Effector memory CD4-positive, alpha-beta T cell (primary cell): ENCODE measurements around the gene TENM4.
"Not testable (repeated sequence)": the region's sequence is repeated elsewhere in the genome, so short reads cannot be mapped to it uniquely, and the experiment has no call there.

ENCODE experiments used
- DNase-seq, 3 donors: peaks; one replicate each; pipeline ENCODE4 v3.0.0-alpha.2; 2020
- H3K27ac ChIP-seq: 2 replicates; pipeline ENCODE4 v1.7.0; 2013; ENCODE audit warnings: mild to moderate bottlenecking, low read length, moderate library complexity; ENCODE audit not compliant: insufficient read depth, poor library complexity, severe bottlenecking
- H3K27me3 ChIP-seq: replicated peaks from 2 replicates; pipeline ENCODE4 v1.7.0; 2013; ENCODE audit warnings: mild to moderate bottlenecking, low read length; ENCODE audit not compliant: insufficient read depth, control insufficient read depth, poor library complexity, severe bottlenecking
- H3K36me3 ChIP-seq: 2 replicates; pipeline ENCODE4 v1.7.0; 2013; ENCODE audit warnings: mild to moderate bottlenecking, low read length, moderate library complexity; ENCODE audit not compliant: control insufficient read depth, insufficient read depth
- H3K4me1 ChIP-seq: 2 replicates; pipeline ENCODE4 v1.7.0; 2013; ENCODE audit warnings: low read length, mild to moderate bottlenecking; ENCODE audit not compliant: control insufficient read depth, insufficient read depth, poor library complexity, severe bottlenecking
- H3K4me3 ChIP-seq: 2 replicates; pipeline ENCODE4 v1.7.0; 2013; ENCODE audit warnings: low read length, low read depth, mild to moderate bottlenecking; ENCODE audit not compliant: insufficient read depth, poor library complexity, severe bottlenecking
- H3K9me3 ChIP-seq: 2 replicates; pipeline ENCODE4 v1.7.0; 2013; ENCODE audit warnings: mild to moderate bottlenecking, low read length, moderate library complexity; ENCODE audit not compliant: control insufficient read depth

The TENM4 gene

DNA sequence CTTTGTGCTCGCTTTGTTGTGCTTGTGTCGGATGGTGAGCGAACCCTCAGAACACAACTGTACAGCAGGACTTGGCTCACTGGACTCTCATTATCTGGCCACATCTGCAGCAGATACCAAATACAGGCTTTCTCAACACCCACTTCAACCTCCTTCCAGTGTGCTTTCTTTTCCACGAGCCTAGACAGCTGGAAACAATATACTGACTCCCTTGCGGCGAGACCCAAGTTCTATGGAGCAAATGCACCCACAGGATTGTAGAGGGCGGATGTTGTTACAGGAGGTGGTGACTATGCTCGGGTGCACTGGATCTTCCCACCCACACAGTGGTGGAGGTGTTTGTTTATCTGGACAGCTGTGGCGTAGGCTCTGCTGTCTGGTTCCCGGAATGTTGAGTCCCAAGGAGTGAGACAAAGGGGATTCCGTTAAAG is 204.3 kb downstream of the TENM4 start:
- H3K4me1 ChIP-seq: no peaks in the 10 kb centered on the region
- no peaks in the 10 kb centered on the region for H3K27me3 ChIP-seq
- H3K4me3 ChIP-seq: no peak overlapping the region
- H3K9me3 ChIP-seq: no peaks in the 10 kb centered on the region
- H3K36me3 ChIP-seq: no peaks in the 10 kb centered on the region
- H3K27ac ChIP-seq: no peak overlapping the region
- DNase-seq: no peak

DNA sequence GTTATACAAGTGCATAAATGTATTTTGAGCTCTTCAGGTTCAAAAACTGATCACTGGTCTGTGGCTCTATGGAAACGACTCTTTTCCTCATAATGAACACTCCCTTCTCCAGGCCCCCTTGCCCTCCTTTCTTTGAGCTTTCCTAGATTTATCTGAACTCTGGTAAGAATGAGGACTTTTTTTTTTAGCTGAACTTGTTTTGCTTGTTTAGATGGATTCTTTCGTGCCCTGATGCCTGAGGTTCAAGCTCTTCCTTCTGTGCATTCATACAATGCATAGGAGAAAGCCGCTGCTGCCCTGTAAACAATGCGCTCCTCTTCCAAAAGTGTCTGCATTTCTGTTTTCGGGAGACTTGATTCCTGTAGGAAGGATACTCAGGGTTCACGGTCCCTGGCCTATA is 205.1 kb downstream of the TENM4 start:
- no peaks in the 10 kb centered on the region for H3K27me3 ChIP-seq
- no peaks in the 10 kb centered on the region for H3K36me3 ChIP-seq
- no peaks in the 10 kb centered on the region for H3K9me3 ChIP-seq
- no peak for DNase-seq
- H3K27ac ChIP-seq: no peak overlapping the region
- H3K4me1 ChIP-seq: no peaks in the 10 kb centered on the region
- no peak overlapping the region for H3K4me3 ChIP-seq

DNA sequence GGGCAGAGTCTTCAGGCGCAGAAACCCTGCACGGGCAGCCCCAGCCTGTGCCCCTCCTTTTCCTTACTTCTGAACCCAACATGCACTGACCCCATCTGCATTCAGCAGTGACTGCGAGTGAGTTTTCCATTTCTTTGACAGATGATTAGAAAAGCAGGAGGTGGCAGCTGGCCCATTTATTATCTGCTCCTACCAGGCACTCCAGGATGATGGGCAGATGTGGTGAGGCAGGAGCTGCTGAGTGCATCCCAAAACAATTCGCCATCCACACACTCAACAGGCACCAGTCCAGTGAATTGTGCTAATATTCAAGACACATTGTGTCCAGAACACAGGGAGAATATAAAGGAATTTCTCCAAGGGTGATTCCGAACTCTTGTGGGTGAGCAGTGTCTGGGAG is 208.5 kb downstream of the TENM4 start:
- H3K9me3 ChIP-seq: no peaks in the 10 kb centered on the region
- no peak for DNase-seq
- H3K27me3 ChIP-seq: no peaks in the 10 kb centered on the region
- no peak overlapping the region for H3K4me3 ChIP-seq
- H3K4me1 ChIP-seq: no peaks in the 10 kb centered on the region
- H3K27ac ChIP-seq: no peak overlapping the region
- H3K36me3 ChIP-seq: no peaks in the 10 kb centered on the region

DNA sequence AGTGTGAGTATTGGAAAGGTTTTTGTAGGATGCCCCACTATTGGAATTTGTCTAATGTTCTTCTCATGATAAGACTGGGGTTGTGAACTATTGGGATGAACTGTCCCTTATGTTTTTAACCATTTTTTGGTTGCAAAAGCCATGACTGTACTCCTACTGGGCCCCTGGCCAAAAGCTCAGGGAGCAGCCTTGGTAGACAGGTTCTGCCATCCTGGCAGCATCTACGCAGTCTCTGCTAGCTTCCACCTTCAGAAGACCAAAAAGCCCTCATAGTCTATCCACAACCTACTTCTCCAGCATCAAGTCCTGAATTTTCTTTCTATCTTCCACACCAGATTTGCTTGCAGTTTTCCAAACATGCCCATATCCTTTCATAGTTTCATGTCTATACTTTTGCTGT is 211.8 kb downstream of the TENM4 start:
- no peak overlapping the region for H3K4me3 ChIP-seq
- H3K9me3 ChIP-seq: no peaks in the 10 kb centered on the region
- no peaks in the 10 kb centered on the region for H3K4me1 ChIP-seq
- H3K36me3 ChIP-seq: no peaks in the 10 kb centered on the region
- H3K27me3 ChIP-seq: no peaks in the 10 kb centered on the region
- DNase-seq: no peak
- no peak overlapping the region for H3K27ac ChIP-seq

DNA sequence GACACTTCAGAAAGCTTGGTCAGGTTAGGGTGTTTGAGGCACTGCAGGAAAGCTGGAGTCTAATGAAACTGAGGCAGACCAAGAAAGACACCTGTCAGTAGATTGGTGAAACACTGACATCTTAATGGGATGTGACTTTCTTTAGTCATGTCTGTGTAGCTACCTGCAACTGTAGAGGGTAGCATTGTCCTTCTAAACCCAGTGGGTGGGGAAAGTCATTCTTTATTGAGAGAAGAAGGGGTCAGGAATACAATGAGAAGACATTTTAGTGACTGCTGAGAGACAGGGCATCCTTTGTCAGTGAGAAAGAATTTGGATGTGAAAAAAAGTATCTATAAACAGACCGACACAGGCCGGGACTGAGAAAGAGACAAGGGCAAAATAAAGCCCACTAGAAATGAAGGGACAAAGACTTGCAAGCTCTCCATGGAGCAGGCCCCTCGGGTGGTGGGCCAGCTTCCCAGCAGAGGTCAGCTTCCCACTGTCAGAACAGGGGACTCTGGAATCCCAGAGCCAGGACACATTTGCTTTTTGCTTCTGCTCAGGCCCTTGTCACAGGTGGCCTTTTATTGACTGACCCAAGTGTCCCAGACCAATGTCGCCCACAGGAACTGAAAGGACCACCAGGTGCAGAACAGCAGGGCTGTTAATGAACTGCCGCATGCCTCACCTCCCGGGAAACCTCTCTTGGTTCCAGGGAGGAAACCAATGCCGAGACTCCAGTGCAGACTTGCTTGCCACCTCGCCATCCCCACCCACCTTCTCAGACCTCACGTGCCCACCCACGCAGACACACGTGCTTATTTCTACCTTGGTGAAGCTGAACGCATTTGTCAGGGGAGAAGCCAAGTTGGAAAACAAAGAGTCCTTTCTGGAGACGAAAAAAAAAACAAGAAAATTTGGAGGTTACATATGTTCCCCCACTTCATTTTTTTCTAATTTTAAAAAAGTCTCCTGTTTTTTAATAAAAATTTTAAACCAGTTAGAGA is 212.8 kb downstream of the TENM4 start:
- Histone ChIP-seq H3K9me3 (no peaks in the 10 kb centered on the region), H3K4me3 (no peak overlapping the region), H3K4me1 (no peaks in the 10 kb centered on the region), H3K27ac (no peak overlapping the region), H3K36me3 (no peaks in the 10 kb centered on the region), H3K27me3 (no peaks in the 10 kb centered on the region)
- DNase-seq: no peak

DNA sequence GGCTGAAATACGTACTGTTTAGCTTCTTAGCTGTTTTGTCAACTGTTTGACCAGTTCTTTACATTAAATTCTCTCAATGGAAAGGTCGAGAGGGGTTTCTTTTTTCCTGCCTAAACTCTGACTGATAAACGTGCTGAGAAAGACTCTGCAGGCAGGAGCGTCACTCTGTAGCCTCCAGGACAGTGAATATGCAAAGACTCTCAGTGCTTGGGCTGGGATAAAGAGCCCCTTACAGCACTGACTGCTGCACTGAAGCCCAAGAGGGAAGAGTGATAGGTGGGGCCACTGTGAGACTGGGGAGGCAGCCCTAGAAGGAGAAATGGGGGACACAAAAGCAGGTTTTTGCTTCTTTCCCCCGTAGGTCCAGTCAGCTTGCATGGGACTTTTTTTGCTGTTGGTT is 213.5 kb downstream of the TENM4 start:
- Histone ChIP-seq H3K9me3 (no peaks in the 10 kb centered on the region), H3K36me3 (no peaks in the 10 kb centered on the region)

DNA sequence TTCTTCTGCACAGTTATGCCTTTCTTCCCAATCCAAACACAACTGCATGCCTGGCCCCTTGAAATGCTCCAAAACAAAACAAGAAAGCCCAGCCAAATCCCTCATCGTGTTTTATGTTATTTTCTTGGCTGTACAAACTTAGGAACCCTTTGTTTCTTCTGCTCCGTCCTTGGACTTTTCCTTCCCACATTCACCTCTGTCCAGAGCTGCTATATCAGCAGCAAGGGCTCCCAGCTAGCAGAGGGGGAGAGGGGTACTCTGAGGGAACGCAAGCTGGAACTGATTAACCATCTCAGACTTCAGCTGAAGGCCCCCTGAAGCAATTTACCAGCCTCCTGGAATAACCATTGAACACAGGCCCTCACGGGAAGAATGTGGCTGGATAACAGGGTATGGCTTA is 214.7 kb downstream of the TENM4 start:
- Histone ChIP-seq H3K27ac (no peak overlapping the region), H3K4me1 (no peaks in the 10 kb centered on the region), H3K4me3 (no peak overlapping the region), H3K27me3 (no peaks in the 10 kb centered on the region), H3K9me3 (no peaks in the 10 kb centered on the region), H3K36me3 (no peaks in the 10 kb centered on the region)
- no peak for DNase-seq

More for the DNA sequence above, 213.5 kb downstream of the TENM4 start:
- Histone ChIP-seq H3K4me1 (no peaks in the 10 kb centered on the region), H3K4me3 (no peak overlapping the region), H3K27me3 (no peaks in the 10 kb centered on the region), H3K27ac (no peak overlapping the region)
- no peak for DNase-seq

DNA sequence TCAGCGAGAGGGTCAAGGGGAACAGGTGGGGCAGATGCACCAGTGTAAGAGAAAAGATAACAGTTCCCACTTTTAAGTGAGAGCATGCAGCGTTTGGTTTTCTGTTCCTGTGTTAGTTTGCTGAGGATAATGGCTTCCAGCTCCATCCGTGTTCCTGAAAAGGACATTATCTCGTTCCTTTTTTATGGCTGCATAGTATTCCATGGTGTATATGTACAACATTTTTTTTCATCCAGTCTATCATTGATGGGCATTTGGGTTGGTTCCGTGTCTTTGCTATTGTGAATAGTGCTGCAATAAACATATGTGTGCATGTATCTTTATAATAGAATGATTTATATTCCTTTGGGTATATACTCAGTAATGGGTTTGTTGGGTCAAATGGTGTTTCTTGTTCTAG is 218.7 kb downstream of the TENM4 start:
- H3K27me3 ChIP-seq, H3K36me3 ChIP-seq, H3K4me1 ChIP-seq, H3K4me3 ChIP-seq, DNase-seq, H3K27ac ChIP-seq, H3K9me3 ChIP-seq: not testable (repeated sequence)

DNA sequence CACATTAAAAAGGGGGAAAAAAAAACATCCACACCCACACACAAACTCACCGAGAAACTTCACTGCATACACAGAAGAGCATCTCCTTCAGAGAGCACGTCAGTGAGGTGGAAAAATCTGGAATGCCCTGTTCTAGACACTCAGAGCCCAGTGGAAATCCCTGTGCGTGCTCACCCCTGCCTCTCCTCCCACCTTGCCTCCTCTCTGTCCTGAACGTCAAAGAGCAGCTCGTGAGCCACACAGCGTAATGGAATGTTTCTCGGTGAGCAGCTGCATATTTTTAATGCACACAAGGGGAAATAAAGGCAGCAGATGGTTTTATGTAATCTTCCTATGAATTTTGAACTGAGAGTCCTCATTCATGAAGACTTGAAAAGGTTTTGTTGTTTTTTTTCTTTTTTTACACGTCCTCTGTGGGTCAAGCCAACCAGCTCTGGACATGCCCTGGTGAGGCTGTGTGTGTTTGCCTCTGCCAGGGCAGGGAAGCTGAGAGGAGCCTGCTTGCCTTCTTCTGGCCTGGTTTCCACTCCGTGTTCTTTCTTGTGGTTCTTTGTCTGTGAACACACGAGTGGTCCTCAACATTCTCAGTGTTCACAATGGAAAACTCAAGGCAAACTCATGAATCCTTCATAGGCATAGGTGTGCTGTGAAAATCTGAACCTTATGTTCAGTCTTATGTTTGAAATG is 219.2 kb downstream of the TENM4 start:
- H3K4me1 ChIP-seq: no peaks in the 10 kb centered on the region
- H3K27ac ChIP-seq: no peak overlapping the region
- H3K27me3 ChIP-seq: no peaks in the 10 kb centered on the region
- H3K4me3 ChIP-seq: no peak overlapping the region
- H3K9me3 ChIP-seq: no peaks in the 10 kb centered on the region
- no peak for DNase-seq
- no peaks in the 10 kb centered on the region for H3K36me3 ChIP-seq

DNA sequence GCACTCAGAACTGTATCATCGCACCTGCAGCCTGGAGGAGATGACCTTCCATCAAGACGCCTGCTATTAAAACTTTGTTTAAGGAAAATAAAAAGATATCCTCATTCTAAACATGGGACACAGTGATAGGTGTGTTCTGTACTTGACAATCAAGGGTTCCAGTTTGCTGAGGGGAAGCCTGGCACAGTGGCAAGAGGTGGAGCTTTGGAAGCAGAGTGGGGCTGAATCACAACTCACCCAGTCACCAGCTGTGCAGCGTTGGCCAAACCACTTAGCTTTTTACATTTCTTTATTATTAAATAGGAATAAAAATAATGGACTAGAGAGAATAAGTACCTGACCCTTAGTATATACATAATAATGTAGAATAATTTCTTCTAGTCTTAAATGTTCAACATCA is 220.7 kb downstream of the TENM4 start:
- DNase-seq: no peak
- H3K4me1 ChIP-seq: no peaks in the 10 kb centered on the region
- no peaks in the 10 kb centered on the region for H3K9me3 ChIP-seq
- H3K36me3 ChIP-seq: no peaks in the 10 kb centered on the region
- no peak overlapping the region for H3K27ac ChIP-seq
- H3K27me3 ChIP-seq: no peaks in the 10 kb centered on the region
- no peak overlapping the region for H3K4me3 ChIP-seq
